HG03558 (cell line): ENCODE measurements around the gene CNTN4.

Source experiments
- ATAC-seq: cut with Tn5 transposase; IDR thresholded peaks from one replicate; pipeline ENCODE4 v1.9.1; 2021; ENCODE audit warnings: moderate number of reproducible peaks; ENCODE audit not compliant: unreplicated experiment; ENCODE audit errors: extremely low read depth

Gene CNTN4

DNA sequence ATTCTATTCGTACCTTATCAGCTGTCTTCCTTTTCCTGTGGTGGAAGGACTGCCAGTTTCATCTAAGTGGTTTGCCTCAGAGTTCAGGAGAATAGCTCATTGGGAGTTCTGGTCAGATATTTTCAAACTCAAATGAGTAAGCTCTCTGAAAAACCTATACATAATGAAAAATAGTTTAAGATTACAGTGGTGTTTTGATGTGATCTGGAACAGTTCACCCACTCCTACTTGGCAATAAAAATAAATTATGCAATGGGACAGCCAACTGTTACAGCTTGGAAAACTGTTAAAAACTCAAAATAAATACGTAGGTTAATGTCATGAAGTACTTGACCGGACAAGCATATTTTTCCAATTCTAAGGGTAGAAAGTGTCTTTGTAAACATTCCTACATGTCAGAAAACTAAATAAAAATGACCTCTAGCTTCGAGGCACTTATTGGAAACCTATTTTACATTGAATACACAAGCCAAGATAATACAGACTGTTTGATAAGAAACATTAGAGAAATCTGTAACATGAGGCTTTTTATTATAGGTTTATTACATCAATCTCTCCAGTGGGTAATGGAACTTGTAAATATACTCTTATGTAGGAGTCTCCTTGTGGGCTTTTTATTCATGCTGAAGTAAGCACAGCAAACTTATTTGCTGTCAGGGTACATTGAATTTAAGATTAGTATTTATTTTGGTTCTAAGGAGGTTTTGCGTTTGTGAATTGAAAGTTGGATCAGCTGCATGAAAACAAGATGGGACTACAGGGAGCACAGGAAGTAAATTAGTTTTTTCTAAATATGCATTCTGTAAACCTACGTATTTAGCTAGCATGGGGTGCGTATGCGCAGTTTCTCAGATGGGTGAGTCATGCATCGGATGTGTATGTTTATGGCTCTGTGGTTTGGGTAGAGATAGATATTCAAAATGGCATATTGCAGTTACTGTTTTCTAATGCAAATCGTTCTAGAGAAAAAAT is 558.4 kb downstream of the CNTN4 start:
- ATAC-seq, result no peak

DNA sequence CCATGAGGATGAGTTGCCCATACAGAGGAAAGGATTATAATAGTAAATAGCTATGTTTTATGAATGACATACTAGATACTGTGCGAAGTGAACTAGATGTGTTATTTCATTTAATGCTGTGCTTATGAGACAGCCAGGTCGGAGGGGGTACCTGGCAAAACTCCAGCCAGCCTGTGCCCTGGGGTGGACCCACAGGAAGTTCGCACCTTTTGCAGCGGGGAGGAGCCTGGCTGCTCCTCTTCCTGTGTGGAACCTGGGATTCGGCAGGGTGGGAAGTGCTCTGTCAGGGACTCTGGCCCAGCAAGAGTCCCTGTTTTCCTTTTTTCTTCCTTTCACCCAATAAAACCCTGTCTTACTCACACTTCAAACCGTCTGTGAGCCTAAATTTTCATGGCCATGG is 559.3 kb downstream of the CNTN4 start:
- ATAC-seq, result no peak

DNA sequence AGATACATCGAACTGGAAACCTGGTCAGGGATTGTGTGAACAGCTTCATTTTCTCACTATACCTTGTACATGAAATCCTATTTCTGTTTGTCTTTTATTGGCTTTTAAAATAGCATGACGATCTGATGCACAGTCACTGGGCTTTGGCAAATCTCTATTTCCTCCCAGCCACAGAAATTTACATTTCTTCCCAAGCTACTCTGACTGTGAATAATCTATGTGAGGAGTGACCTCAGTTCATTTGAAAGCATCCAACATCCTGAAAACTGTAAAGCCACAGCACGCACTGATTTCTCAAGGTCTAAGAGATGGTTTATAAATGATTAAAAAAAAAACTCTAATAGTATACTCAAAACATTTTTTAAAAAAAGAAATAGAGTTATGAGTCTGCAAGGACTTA is 561.2 kb downstream of the CNTN4 start:
- no peak for ATAC-seq

DNA sequence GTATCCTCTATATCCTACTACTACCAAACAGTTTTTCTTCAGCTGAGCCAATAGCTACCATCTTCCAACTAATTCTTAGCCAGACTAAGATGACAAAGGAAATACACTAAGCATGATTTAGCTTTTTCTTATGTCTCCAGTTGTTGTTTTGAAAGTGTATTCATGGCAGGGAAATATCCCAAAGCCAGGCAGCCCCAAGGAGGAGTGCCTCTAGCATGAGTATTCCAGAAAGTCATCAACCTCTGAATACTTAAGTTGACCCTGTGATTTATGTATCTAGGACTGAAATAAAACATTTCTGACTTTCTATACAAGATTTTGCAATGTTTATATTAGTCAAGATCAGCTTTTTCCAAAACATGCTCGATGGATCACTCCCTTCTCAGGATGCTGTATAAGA is 562.4 kb downstream of the CNTN4 start:
- no peak for ATAC-seq

DNA sequence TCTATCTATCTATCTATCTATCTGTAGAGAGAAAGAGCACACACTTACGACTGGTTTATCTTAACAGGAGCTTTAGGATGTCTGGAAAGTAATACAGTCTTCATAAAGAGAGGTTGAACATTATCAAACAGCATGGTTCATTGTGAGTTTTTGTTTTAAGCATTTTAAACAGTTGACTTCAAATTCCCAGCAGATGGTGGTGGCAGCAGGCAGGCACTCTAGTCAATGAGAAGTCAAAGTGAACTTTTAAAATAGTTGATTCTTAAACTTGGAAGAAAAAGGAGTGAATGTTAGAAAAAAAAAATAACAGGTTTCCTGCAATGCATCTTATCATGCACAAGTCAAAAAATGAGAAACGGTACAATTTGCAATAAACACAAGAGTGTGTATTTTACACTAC is 578.8 kb downstream of the CNTN4 start:
- no peak for ATAC-seq

DNA sequence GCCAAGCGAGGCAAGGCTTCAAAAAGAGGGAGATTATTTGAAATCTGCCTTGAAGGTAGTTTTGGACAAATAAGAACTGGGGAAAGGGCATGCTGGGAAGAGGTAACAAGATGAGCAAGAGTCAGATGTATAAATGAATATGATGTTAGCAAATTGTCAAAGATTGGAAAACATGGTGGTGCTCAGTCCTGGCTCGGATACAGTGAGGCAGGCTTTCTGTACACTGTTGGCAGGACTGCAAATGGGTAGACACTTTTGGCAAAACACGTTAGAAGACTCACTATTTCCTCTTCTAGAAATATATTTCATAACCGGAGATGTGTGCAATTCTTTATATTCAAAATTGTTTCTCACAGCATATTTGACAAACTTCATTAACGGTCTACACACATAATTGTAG is 581.6 kb downstream of the CNTN4 start:
- no peak for ATAC-seq

DNA sequence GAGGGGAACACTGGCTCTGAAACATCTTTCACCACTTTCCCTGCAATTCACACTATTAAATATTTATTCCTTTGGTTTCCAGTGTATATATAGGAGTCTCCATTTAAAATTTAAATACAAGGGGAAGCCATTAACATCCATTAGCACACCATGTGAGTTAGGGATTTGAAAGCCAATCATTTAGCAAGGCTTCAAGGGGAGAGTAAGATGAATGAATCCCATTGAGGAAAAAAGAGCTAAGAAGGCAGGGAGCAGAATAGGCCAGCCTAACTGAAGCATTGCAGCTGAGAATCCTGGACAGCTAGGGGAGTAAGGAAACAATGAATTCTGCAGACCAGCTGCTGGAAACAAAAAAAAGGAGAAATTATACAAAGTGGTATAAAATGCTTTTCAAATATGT is 585.4 kb downstream of the CNTN4 start:
- no peak for ATAC-seq

DNA sequence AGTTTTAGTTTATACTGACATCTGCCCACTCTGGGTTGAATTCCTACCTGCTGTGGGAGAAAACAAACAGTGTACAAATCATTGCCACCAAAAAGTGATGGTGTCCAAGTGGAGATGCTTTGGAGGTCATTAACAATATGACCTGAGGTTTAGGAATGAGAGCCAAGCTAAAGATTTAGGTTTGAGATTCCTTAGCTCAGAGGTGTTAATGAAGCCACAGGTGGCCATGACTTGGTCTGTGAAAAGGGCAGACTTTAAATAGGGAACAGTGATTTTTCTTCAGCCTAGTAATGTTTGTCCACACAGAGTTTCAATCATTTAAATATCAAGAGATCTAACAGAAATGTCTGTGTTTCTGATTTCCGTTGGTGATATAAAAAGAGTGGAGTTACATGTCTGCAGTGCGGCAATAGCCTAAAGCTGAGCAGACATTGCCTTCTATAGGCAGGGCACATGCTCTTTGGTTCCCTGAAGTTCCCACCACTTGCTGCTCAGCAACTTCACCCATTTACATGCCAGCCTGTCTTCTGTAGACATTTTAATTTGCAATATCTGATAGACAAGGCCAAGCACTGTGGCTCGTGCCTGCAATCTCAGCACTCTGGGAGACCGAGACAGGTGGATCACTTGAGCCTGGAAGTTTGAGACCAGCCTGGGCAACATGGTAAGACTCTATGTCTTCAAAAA is 588.3 kb downstream of the CNTN4 start:
- ATAC-seq, result no peak

DNA sequence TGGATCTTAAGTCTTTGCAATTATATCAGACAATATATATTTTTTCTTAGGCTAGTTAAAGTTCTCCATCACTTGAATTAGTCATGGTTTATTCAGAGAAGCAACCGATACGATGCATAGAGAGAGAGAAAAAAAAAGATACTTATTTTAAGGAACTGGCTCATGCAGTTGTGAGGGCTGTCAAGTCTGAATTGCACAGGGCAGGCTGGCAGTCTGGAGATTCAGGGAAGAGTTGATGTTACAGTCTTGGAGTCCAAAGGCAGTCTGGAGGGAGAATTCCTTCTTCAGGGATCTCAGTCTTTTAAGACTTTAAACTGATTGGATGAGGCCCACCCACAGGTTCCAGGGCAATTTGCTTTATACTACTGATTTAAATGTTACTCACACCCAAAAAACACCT is 598.9 kb downstream of the CNTN4 start:
- no peak for ATAC-seq

DNA sequence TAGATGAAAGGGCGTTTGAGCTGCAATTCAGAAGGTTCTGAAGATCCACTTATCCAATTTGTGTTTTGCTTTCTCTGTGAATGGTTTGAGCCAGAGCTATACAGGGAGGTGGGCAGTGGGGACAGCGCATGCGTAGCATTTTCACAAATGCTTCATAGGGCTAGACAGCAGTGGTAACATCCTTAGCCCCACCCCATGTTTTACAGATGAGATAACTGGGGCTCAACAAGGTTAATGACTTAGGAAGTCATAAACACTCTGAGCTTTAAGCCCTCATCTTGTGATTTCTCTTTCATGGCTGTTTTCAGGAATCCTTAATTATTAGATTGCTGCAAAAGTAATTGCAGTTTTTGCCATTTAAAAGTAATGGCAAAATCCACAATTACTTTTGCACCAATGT is 602.8 kb downstream of the CNTN4 start:
- ATAC-seq, result no peak

DNA sequence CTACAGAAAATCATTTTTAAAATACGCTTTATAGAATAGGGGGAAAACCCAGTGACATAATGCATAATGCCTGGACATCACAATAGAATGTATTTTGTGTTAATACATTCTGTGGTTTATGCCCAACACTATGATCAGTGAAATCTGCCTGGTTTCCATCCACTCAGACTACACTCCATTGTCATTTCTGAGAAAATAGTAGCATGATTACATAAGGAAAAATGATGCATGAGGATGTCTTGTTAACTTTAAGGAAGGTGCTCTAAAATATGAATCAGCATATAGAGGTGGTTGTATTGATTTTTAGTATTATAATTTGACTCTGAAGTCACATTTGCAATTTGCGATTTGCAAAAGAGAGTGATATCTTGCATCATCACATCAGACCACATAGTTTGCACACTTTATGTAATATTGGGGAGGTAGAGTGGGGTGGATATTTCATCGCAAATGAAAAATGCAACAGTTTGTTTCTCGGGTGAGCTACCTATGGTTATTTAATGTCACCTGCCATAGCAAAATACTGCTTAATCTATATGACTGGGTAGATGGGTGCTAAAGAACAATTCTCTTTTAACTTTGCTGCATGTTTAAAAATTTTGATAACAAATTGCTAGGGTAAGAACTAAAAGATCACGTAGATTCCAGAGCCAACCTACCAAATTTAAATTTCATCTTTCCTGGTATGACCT is 607.6 kb downstream of the CNTN4 start:
- ATAC-seq, result no peak

DNA sequence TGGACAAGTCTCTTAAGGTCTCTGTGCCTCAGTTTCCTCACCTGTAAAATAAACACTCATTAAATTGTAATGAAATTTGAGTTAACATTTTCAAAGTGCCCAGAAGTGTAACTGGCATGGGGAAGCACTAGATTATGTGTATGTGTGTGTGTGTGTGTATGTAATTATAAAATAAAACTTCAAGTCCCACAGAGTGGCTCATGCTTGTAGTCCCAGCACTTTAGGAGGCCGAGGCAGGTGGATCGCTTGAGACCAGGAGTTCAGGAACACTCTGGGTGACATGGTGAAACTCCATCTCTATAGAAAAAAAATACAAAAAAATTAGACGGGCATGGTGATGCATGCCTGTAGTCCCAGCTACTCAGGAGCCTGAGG is 608.2 kb downstream of the CNTN4 start:
- no peak for ATAC-seq

DNA sequence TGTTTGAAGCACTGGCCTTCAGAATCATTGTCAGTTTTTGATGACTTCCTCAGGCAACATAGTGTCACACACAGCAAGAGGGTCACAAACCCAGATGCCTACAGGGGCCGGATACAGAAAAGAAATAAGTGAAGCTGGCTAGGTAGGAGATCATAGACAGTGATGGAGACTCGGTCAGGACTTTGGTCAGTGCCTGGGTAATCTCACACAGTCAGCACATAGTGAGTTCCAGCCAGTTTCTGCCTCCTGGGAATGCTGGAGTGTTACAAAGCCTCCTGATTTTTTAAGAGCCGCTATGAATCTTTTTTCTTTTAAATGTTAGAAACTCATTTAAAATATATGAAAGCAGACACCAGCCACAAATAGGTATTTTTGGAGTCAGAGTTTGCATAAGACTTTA is 612.4 kb downstream of the CNTN4 start:
- ATAC-seq, result no peak

DNA sequence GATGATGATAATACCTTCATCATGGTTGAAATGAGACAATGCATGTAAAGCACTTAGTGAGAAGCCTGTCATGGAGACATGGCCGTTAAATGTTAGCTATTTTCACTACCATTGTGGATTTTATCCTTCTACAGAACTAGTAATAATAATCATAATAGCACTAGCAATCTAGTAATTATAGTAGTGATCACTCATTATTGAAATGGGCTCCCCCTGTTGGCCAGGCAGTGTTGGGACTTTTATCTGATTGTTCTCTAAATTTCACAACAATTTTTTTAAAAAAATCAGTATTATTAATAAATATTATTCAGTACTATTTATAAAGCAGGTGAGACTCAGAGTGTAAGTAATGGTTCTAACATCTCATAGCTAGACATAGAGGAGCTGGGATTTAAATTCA is 615.3 kb downstream of the CNTN4 start:
- no peak for ATAC-seq

DNA sequence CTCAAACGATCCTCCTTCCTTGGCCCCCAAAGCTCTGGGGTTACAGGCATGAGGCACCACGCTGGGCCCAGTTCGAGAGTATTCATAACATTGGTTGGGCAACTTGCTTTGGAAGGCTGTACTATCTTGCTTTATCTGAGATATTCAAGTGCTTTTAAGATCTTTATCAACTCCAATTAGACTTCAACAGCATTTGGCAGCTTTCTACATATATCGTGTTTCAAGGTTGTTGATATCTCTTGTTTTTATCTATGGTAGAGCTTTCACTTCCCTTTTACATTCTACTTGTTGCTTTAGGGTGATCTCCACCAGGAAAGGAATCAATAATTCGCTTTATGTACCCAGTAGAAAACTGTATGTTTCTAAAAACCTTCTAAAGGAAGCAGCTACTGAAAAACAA is 616.2 kb downstream of the CNTN4 start:
- ATAC-seq, result no peak

DNA sequence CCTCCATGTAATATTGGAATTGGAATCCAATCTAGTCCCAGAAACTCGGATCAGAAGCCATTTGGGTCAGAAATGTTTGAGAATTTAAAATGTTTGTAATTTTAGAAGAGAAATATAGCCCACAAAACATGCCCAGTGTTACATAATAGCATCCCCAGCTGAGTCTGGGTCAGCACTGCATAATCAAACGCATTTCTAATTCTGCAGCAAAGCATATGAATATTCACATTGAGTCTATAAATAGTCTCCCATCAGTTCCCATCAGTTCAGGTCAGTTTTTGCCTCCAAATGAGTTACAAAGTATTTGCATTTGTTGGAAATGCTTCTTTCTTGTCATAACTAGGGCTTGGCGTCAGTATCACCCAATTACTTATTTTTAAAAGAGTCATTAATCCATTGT is 628.4 kb downstream of the CNTN4 start:
- no peak for ATAC-seq

DNA sequence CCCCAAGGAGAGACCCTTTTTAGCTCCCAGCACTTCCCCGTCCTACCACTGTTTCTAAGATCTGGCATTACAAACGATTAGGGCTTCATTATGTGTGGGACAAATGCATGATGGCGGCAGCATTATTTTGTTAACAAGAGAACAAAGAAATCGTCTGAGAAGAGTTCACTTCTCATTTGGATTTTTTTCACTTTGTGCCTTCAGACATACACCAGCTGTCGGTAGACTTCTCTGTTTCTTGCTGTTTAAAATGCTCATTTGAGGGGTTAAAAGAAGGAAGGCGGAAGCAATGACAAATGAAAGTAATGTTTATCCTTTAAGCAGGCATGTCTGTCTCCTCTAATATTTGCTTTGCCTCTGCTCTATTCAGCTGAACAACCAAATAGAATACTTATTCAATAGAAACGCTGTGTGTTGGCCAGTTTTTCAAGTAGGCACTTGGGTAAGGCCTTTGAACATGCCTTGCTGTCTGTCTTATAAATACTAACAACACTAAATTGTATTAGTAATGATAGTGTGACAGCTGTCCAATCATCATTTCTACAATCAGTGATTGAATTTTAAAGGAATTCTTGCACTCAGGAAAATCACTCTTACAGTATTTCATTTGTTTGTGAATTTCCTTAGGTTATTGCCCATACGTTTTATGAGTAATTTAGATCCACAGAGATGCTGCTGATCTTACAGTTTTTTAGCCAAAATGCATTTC is 629.1 kb downstream of the CNTN4 start:
- no peak for ATAC-seq

DNA sequence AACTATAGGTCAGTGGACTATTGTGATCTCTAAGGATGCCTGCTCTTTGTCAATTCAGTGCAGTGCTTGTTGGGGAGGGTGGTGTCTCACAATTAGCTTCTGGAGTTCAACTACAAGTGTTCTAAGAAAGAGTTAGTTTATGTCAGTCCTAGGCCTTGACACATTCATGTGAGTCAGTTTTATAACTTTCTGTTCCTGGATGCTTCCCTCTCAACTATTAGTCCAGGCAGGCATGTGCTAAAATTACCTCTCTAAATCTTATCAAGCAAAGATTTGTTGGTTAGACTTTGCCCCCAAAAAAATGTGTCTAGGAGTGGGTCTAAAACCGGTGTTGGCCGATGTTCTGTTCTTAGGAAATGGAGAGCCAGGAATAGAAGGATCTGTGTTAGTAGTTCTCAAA is 633.2 kb downstream of the CNTN4 start:
- no peak for ATAC-seq

DNA sequence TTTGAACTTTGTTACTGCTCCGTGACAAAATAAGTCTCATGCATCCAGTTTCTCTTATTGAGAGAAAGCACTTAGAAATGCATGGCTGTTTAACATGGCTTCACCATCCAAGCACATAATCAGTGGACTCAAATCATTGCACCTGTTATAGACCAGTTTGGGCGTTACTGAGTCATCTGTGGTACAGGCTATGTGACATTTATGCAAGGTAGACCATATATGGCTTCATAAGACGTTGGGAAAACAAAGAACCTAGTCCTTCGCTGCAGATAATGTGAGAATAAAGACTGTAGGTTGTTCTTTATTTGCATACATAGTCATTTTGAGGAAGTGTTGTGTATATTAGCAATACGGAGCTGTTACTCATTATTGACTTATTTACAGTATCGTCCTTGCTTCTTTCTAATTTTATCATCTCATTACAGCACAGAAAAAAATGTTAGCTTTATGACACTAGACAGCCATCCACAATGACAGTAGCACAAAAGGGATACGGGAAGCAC is 636.8 kb downstream of the CNTN4 start:
- no peak for ATAC-seq

DNA sequence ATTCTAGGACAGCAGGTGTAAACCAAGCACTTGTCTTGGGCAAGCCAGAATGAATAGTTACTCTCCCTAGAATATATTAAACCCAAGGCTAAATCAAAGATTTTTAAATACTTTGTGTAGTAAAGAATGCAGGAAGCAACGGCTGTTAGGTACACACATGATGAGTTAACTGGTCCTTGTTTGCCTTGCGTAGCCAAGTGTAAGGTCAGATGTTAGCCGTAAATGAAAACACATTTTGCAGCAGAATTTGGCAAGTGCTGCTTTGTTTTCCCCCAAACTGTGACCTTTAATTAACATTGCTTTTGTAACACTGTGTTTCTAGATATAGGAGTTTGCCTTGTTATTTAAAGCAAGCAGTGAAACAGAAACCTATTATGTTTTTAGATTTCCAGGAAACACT is 642.9 kb downstream of the CNTN4 start:
- no peak for ATAC-seq
